D721Med (cell line): ENCODE measurements around the gene TFF2.

Experiments
- DNase-seq: peaks from one replicate; pipeline ENCODE4 v3.0.0; 2011; ENCODE audit warnings: low spot score; ENCODE audit not compliant: insufficient read length
- FAIRE-seq: peaks from 2 replicates; lab custom pipeline; 2011; peaks lifted over from hg19 to GRCh38; lab: Jason Lieb, UNC
- TF ChIP-seq, protein P1 (sequence below): IDR thresholded peaks from 2 replicates; pipeline ENCODE4 v1.5.1; 2012; ENCODE audit warnings: mild to moderate bottlenecking, control low read depth; ENCODE audit not compliant: insufficient read depth; ENCODE audit errors: missing control alignments

TFF2 gene

DNA sequence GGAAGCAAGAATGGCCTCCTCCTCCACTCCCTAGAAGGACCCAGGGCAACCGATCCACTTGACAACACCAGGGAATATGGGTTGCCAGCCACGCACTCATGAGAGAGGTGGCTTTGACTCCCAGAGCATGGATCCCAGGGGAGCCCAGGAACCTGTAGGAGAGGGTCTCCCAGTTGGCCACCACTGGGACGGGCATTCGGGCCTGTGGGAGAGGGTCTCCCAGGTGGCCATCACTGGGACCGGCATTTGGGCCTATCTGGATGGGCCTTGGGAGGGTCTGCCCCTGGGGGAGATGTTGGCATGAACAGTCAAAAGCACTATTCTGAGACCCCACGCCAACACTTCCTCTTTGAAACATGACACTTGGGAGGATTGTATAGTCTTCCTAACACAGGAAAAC lies 15.0 kb upstream of the TFF2 start:
- TF ChIP-seq, protein P1, sequence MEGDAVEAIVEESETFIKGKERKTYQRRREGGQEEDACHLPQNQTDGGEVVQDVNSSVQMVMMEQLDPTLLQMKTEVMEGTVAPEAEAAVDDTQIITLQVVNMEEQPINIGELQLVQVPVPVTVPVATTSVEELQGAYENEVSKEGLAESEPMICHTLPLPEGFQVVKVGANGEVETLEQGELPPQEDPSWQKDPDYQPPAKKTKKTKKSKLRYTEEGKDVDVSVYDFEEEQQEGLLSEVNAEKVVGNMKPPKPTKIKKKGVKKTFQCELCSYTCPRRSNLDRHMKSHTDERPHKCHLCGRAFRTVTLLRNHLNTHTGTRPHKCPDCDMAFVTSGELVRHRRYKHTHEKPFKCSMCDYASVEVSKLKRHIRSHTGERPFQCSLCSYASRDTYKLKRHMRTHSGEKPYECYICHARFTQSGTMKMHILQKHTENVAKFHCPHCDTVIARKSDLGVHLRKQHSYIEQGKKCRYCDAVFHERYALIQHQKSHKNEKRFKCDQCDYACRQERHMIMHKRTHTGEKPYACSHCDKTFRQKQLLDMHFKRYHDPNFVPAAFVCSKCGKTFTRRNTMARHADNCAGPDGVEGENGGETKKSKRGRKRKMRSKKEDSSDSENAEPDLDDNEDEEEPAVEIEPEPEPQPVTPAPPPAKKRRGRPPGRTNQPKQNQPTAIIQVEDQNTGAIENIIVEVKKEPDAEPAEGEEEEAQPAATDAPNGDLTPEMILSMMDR = no peak
- no peak for FAIRE-seq

GRCh38 chr21:42364304-42364865 lies 13.6 kb upstream of the TFF2 start:
- TF ChIP-seq, protein P1 = no peak
- no peak for FAIRE-seq
- no peak for DNase-seq

More for the DNA sequence above, 15.0 kb upstream of the TFF2 start:
- no peak for DNase-seq

- FAIRE-seq (no peak), DNase-seq (no peak)
- TF ChIP-seq, protein P1 = no peak
Observed at GRCh38 chr21:42363312-42363711, 12.5 kb upstream of the TFF2 start.

- TF ChIP-seq, protein P1 = no peak
- FAIRE-seq (no peak), DNase-seq (no peak)
Observed at GRCh38 chr21:42362700-42363099, 11.9 kb upstream of the TFF2 start.

DNA sequence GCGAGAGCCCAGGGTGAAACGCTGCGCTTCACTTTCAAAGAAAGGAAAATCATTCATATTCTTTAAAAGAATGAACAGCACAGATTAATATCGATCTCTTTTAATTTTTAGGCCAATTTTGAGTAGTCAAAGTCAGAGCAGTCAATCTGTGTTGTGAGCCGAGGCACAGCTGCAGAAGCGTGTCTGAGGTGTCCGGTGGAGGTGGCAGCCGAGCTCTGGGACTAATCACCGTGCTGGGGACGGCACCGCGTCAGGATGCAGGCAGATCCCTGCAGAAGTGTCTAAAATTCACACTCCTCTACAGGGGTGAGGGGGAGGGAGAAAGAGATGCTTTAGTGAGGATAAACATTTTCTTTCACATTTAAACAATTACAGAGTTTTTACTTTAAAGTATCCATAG lies 11.4 kb upstream of the TFF2 start:
- FAIRE-seq (no peak), DNase-seq (no peak)
- TF ChIP-seq, protein P1 = no peak

- TF ChIP-seq, protein P1 = no peak
- DNase-seq (no peak), FAIRE-seq (no peak)
Observed at GRCh38 chr21:42361286-42361685, 10.5 kb upstream of the TFF2 start.

GRCh38 chr21:42360317-42360716 lies 9.5 kb upstream of the TFF2 start:
- DNase-seq = no peak
- TF ChIP-seq, protein P1 = no peak
- FAIRE-seq = no peak
